22Rv1 (cell line): ENCODE data around the gene CEBPG.

Experiments used
- H3K27ac ChIP-seq: fragments of 450-650 bp; 2 replicates; pipeline ENCODE4 v1.5.1; 2017
- CTCF ChIP-seq: fragments of 450-650 bp; IDR thresholded peaks from 2 replicates; pipeline ENCODE4 v1.5.1; 2017; ENCODE audit warnings: mild to moderate bottlenecking
- ZFX ChIP-seq: fragments of 450-650 bp; IDR thresholded peaks from 2 replicates; pipeline ENCODE4 v1.6.1; 2017; ENCODE audit warnings: antibody characterized with exemption, borderline replicate concordance

CEBPG gene

GRCh38 chr19:33375156-33375836 is 1.8 kb downstream of the CEBPG start:
- TF ChIP-seq CTCF: no peak
- no peak for TF ChIP-seq ZFX
- peak overlapping the region; percentile 97 for H3K27ac ChIP-seq

GRCh38 chr19:33375837-33376159 is 2.3 kb downstream of the CEBPG start:
- peak overlapping the region; percentile 97 for H3K27ac ChIP-seq
- no peak for TF ChIP-seq CTCF

- TF ChIP-seq CTCF: no peak
- TF ChIP-seq ZFX: no peak
- peak overlapping the region; percentile 97 for H3K27ac ChIP-seq
Measured at GRCh38 chr19:33376423-33376822, 2.9 kb downstream of the CEBPG start.

- H3K27ac ChIP-seq: peak overlapping the region; percentile 97
- TF ChIP-seq CTCF: no peak
- no peak for TF ChIP-seq ZFX
Measured at GRCh38 chr19:33376941-33377557, 3.5 kb downstream of the CEBPG start.

- H3K27ac ChIP-seq: no peak overlapping the region
Measured at GRCh38 chr19:33377586-33378475, 4.3 kb downstream of the CEBPG start.

GRCh38 chr19:33379151-33379829 is 5.8 kb downstream of the CEBPG start:
- no peak for TF ChIP-seq CTCF
- no peak for TF ChIP-seq ZFX
- no peak overlapping the region for H3K27ac ChIP-seq

More at GRCh38 chr19:33377586-33378475, 4.3 kb downstream of the CEBPG start:
- TF ChIP-seq CTCF: no peak
- no peak for TF ChIP-seq ZFX
